T1000 (cell line): ENCODE measurements around the gene ZNF573.
A peak's percentile ranks its signal among the peaks of the same experiment; 100 is the strongest.

ENCODE experiments used
- DNase-seq: peaks from one replicate; lab custom pipeline; 2025; ENCODE audit warnings: mixed read lengths; lab: John Stamatoyannopoulos, UW

The ZNF573 gene

DNA sequence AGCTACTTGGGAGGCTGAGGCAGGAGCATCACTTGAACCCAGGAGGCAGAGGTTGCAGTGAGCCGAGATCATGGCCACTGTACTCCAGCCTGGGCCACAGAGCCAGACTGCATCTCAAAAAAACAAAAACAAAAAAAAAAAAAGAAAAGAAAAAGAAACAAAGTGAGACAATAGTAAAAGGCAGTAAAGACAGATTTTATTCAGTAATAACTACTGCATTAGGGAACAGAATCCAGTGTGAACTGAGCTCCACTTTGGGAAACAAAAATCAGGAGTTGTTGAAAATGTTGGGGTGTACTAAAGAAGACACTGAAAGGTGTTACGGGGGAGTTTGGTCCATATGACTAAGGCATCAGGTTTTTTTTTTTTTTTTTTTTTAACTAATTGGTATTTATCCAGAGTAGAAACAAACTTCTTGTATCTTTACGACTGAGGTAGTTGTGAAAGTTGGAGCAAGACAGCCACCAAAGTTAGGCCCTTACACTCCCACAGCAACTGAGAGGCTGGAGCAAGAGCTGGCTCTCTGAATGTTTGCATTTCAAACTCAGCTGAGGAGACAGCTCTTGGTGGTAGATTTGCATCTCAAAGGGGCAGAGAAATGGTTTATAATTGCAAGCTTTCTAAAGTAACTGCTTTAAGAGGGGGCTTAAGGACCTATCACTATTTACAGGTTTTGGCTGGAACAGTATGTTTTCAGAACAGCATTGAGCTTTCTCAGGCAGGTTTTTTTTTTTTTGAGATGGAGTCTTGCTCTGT is 84.1 kb downstream of the ZNF573 start:
- no peak for DNase-seq

GRCh38 chr19:37692956-37693620 is 86.3 kb downstream of the ZNF573 start:
- no peak for DNase-seq

DNA sequence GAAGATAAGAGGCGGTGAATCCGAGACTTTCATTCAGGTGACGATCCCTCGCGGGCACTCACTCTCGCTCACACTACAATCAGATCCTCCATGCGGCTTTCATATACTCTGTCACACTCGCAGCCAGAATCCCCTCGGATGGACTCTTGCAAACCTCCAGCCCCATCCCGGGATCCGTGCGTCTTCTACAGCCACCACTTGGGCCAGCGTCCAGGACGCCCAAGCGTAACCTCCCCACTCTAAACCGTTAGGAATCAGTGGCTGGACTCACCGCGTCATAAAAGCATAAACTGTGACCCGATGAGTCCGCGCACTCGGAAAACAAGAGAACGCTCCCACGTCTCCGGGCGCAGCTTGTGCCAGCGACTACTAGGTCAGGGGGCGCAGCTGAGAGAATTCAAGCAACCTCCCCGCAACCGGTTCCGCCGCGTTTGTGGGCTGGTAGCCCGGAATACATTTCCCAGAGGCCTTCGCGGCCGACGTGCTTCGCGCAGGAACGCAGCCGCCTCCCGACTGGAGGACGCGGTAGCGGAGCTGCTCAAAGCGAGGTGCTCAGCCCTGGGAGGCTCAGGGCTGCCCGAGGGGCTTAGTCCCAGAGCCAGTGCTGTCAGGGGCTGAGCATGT is 87.4 kb downstream of the ZNF573 start:
- peak; percentile 83 for DNase-seq
